A673 (cell line): ENCODE data around the gene IFNE.

Experiments
- EZH2 ChIP-seq: fragments of 200-600 bp; sonication (generic); IDR thresholded peaks from 2 replicates; pipeline ENCODE4 v1.6.1; 2017; ENCODE audit warnings: borderline replicate concordance, low read depth, mild to moderate bottlenecking, mixed read lengths, antibody characterized with exemption, low read length; ENCODE audit not compliant: poor library complexity, severe bottlenecking
- TF ChIP-seq, protein P1 (sequence below): fragments of 300-800, 200-600 bp; sonication (generic); conservative IDR thresholded peaks from 2 replicates; pipeline ENCODE4 v1.5.1; 2017; ENCODE audit warnings: low read depth, mild to moderate bottlenecking, antibody characterized with exemption, low read length, moderate library complexity, mixed read lengths

DNA sequence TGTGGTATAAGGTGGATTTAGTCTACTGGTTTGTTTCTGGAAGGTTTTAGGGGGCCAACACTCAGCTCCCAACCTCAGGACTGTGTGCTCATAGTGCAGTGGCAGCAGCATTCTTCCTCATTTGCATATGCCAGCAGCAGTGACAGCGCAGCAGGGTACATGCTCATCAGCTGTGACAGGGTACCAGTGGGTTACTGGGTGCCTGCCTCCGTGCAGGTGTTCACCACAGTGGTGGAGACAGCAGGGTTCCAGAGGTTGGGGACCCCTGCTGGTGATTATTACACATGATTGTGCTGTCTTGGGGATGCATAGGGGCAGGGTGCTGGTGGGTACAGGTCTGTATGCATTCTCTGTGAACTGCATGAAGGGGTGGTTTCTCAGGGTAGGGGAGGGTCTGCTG is 45.5 kb upstream of the IFNE start:
- TF ChIP-seq, protein P1, sequence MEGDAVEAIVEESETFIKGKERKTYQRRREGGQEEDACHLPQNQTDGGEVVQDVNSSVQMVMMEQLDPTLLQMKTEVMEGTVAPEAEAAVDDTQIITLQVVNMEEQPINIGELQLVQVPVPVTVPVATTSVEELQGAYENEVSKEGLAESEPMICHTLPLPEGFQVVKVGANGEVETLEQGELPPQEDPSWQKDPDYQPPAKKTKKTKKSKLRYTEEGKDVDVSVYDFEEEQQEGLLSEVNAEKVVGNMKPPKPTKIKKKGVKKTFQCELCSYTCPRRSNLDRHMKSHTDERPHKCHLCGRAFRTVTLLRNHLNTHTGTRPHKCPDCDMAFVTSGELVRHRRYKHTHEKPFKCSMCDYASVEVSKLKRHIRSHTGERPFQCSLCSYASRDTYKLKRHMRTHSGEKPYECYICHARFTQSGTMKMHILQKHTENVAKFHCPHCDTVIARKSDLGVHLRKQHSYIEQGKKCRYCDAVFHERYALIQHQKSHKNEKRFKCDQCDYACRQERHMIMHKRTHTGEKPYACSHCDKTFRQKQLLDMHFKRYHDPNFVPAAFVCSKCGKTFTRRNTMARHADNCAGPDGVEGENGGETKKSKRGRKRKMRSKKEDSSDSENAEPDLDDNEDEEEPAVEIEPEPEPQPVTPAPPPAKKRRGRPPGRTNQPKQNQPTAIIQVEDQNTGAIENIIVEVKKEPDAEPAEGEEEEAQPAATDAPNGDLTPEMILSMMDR, result no peak
- TF ChIP-seq EZH2, result no peak
